Astrocyte of the hippocampus (primary cell): Measurements from ENCODE around the gene TNFRSF1B.

Experiments used
- DNase-seq: peaks from one replicate; pipeline ENCODE4 v3.0.0; 2011; ENCODE audit warnings: low read depth, low spot score

The TNFRSF1B gene

DNA sequence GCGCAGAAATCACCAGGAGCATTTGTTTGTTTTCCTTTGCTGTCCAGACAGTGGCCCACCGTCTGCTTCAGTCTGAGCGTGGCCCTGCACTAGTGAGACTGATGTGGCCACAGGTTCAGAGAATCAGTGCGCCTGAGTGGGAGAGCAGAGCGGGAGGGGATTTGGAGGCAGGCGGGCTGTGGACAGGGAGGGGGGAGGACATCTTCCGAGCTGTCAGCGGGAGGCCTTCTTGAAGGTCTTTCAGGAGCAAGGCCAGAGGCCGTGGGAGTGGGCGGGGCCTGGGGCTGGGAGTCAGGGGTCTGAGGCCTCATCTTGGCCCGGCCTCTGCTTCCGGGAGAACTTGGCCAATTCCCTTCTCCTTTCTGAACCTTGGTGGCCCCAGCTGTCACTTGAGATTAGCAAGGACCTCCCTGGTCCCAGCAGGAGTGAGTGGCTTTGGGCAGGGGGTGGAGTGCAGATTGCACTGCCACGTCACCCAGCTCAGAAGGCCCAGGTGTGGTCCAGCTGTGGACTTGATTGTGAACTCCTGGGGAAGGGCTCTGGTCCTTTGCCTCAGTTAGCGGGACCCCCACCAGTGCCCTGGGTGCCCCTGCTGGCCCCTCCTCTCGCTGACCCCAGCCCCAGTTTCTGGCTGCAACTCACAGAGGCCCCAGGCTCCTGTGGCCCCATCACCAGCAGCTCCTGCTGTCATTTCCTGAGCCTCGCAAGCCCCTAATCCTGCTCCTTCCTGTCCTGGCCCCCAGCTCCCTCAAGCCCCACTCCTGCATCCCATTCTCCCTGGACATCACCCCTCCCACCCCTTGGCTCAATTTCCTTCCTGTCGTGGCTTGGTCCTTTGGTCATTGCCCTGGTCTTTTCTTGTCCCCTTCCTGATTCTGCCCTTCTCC, 8.4 kb downstream of the TNFRSF1B start:
- DNase-seq = no peak

GRCh38 chr1:12176298-12177118, 9.7 kb downstream of the TNFRSF1B start:
- DNase-seq = no peak

GRCh38 chr1:12177156-12177998, 10.6 kb downstream of the TNFRSF1B start:
- DNase-seq = no peak

GRCh38 chr1:12177999-12178441, 11.2 kb downstream of the TNFRSF1B start:
- DNase-seq = peak; percentile 77

DNA sequence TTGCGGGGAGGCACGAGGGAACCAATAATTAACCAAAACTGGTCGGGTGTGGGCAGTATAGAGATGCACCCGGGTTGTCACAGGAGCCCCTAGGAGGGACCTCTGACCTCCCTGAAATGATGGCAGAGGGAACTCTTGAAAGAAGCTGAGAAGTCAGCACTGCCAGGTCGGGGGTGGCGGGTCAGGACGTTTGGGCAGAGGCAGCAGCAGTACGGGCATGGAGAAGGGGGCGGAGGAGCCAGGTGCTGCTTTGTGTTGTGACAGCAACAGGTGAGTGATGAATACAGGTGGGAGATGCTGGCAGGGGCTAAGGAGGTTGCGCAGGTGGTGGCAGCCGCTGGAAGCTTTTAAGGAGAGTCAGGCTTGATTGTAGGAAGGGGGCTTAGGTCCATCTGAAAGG, 11.7 kb downstream of the TNFRSF1B start:
- DNase-seq = no peak

GRCh38 chr1:12179111-12179519, 12.3 kb downstream of the TNFRSF1B start:
- peak; percentile 90 for DNase-seq

DNA sequence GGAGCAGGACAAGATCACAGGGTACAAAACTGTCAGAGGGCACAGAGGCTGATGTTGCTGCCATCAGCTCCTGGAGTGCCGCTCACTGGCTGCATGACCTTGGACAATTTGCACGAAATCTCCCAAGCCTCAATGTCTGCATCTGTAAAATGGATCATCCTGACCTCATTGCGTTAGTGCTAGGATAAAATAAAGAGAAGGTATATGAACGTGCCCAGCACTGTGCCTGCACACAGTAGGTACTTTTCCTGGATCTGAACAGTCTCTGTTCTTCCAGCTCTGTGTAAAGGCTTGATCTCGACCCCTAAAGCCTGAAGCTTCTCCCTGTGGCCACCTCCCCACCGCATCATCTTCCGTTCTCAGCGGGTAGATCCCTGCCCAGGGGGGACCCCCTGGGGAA, 12.9 kb downstream of the TNFRSF1B start:
- DNase-seq = no peak

DNA sequence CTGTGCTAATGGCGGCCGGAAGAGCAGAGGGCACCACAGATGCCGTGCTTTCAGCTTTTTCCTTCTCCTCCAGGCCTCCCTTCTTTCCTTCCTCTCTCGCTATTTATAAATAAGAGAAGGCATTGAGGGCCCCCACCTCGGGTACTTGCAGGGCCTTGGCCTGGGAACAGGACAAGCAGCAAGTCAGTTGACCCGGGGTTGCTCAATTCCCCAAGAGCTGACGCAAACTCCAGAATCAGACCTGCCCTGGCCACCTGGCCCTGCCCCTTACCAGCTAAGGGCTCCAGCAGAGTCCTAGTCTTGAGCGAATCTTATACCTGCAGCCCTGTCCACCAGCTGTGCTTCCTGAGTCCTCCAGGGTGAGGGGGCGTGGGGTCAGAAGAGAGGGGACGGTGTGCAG, 13.5 kb downstream of the TNFRSF1B start:
- DNase-seq = no peak

GRCh38 chr1:12180903-12181302, 14.1 kb downstream of the TNFRSF1B start:
- no peak for DNase-seq

GRCh38 chr1:12181568-12181967, 14.8 kb downstream of the TNFRSF1B start:
- no peak for DNase-seq

GRCh38 chr1:12182410-12182984, 15.7 kb downstream of the TNFRSF1B start:
- no peak for DNase-seq

GRCh38 chr1:12183095-12183794, 16.5 kb downstream of the TNFRSF1B start:
- no peak for DNase-seq

GRCh38 chr1:12184008-12184681, 17.4 kb downstream of the TNFRSF1B start:
- peak; percentile 88 for DNase-seq

GRCh38 chr1:12185036-12185917, 18.5 kb downstream of the TNFRSF1B start:
- no peak for DNase-seq

- no peak for DNase-seq
These were observed 19.3 kb downstream of the TNFRSF1B start for GRCh38 chr1:12185918-12186678.

- DNase-seq = no peak
These were observed 19.8 kb downstream of the TNFRSF1B start for GRCh38 chr1:12186679-12186985.

- DNase-seq = no peak
These were observed 21.3 kb downstream of the TNFRSF1B start for GRCh38 chr1:12188115-12188514.

- no peak for DNase-seq
These were observed 22.0 kb downstream of the TNFRSF1B start for GRCh38 chr1:12188657-12189327.
